Muscle layer of colon (tissue), 2 donors: ENCODE data around the gene ARFIP1.
A peak's percentile ranks its signal among the peaks of the same experiment; 100 is the strongest.

Source experiments
- H3K27ac ChIP-seq: one replicate; pipeline ENCODE4 v1.7.0; 2013; ENCODE audit warnings: low read depth, mild to moderate bottlenecking, low read length, moderate library complexity
- H3K27me3 ChIP-seq, 2 donors: one replicate each; pipeline ENCODE4 v1.7.0; 2013; ENCODE audit warnings: low read length in 2 of 2, mild to moderate bottlenecking in 2 of 2; ENCODE audit not compliant: insufficient read depth in 2 of 2, control insufficient read depth in 1 of 2
- H3K36me3 ChIP-seq: one replicate; pipeline ENCODE4 v1.7.0; 2013; ENCODE audit warnings: mild to moderate bottlenecking, low read length; ENCODE audit not compliant: insufficient read depth
- H3K4me1 ChIP-seq: one replicate; pipeline ENCODE4 v1.7.0; 2013; ENCODE audit warnings: mild to moderate bottlenecking, low read length; ENCODE audit not compliant: insufficient read depth
- H3K4me3 ChIP-seq, 2 donors: one replicate each; pipeline ENCODE4 v1.7.0; 2013; ENCODE audit warnings: low read length in 2 of 2, low read depth in 1 of 2, mild to moderate bottlenecking in 1 of 2, moderate library complexity in 1 of 2
- H3K9ac ChIP-seq: one replicate; pipeline ENCODE4 v1.7.0; 2013; ENCODE audit warnings: low read length
- H3K9me3 ChIP-seq: one replicate; pipeline ENCODE4 v1.7.0; 2013; ENCODE audit warnings: mild to moderate bottlenecking, low read length
- donor health status: abdominal sarcoma.
- donor health status: Adenocarcinoma of cecum.

Gene ARFIP1

GRCh38 chr4:152771741-152772533, 7.8 kb upstream of the ARFIP1 start:
- Histone ChIP-seq H3K36me3 (no peaks in the 10 kb centered on the region), H3K27me3 (no peaks in the 10 kb centered on the region), H3K9me3 (no peaks in the 10 kb centered on the region), H3K4me1 (no peaks in the 10 kb centered on the region), H3K9ac (no peak overlapping the region), H3K27ac (no peak overlapping the region), H3K4me3 (no peak overlapping the region)

GRCh38 chr4:152773339-152773738, 6.4 kb upstream of the ARFIP1 start:
- no peak overlapping the region for H3K9ac ChIP-seq
- no peaks in the 10 kb centered on the region for H3K9me3 ChIP-seq
- H3K4me1 ChIP-seq, result no peaks in the 10 kb centered on the region
- H3K36me3 ChIP-seq, result no peaks in the 10 kb centered on the region
- no peak overlapping the region for H3K4me3 ChIP-seq
- H3K27ac ChIP-seq, result no peak overlapping the region
- no peaks in the 10 kb centered on the region for H3K27me3 ChIP-seq

- H3K4me3 ChIP-seq, result no peak overlapping the region
- no peak overlapping the region for H3K9ac ChIP-seq
- no peak overlapping the region for H3K27ac ChIP-seq
- H3K4me1 ChIP-seq, result no peaks in the 10 kb centered on the region
- no peaks in the 10 kb centered on the region for H3K9me3 ChIP-seq
- H3K27me3 ChIP-seq, result no peaks in the 10 kb centered on the region
- H3K36me3 ChIP-seq, result no peaks in the 10 kb centered on the region
Observed at GRCh38 chr4:152773953-152774352, 5.8 kb upstream of the ARFIP1 start.

GRCh38 chr4:152776352-152776751, 3.4 kb upstream of the ARFIP1 start:
- Histone ChIP-seq H3K36me3 (no peaks in the 10 kb centered on the region), H3K9me3 (no peaks in the 10 kb centered on the region), H3K27me3 (no peaks in the 10 kb centered on the region), H3K9ac (no peak overlapping the region), H3K27ac (no peak overlapping the region), H3K4me3 (no peak overlapping the region), H3K4me1 (peaks cover 8% of the 10 kb centered on the region)

GRCh38 chr4:152777488-152777887, 2.3 kb upstream of the ARFIP1 start:
- Histone ChIP-seq H3K9me3 (no peaks in the 10 kb centered on the region), H3K4me3 (no peak overlapping the region), H3K27ac (no peak overlapping the region), H3K4me1 (peaks cover 18% of the 10 kb centered on the region), H3K36me3 (no peaks in the 10 kb centered on the region), H3K9ac (no peak overlapping the region), H3K27me3 (no peaks in the 10 kb centered on the region)

GRCh38 chr4:152778656-152779512, 870 bp upstream of the ARFIP1 start:
- Histone ChIP-seq H3K27ac (peak overlapping the region; percentile 91), H3K27me3 (no peaks in the 10 kb centered on the region), H3K4me3 (peak overlapping the region; percentile 90 to 97), H3K36me3 (no peaks in the 10 kb centered on the region), H3K9me3 (no peaks in the 10 kb centered on the region), H3K4me1 (peaks cover 18% of the 10 kb centered on the region), H3K9ac (peak overlapping the region; percentile 84)

GRCh38 chr4:152780267-152780778, 569 bp downstream of the ARFIP1 start:
- Histone ChIP-seq H3K27me3 (no peaks in the 10 kb centered on the region), H3K9me3 (no peaks in the 10 kb centered on the region), H3K4me3 (peak overlapping the region; percentile 90 to 97), H3K9ac (peak overlapping the region; percentile 45), H3K36me3 (no peaks in the 10 kb centered on the region), H3K27ac (peak overlapping the region; percentile 91), H3K4me1 (peaks cover 28% of the 10 kb centered on the region)

- Histone ChIP-seq H3K9ac (no peak overlapping the region), H3K27ac (no peak overlapping the region), H3K36me3 (no peaks in the 10 kb centered on the region), H3K4me3 (no peak overlapping the region), H3K4me1 (peaks cover 33% of the 10 kb centered on the region), H3K9me3 (no peaks in the 10 kb centered on the region), H3K27me3 (no peaks in the 10 kb centered on the region)
Observed at GRCh38 chr4:152784490-152785350, 5.0 kb downstream of the ARFIP1 start.

GRCh38 chr4:152785639-152786615, 6.2 kb downstream of the ARFIP1 start:
- no peak overlapping the region for H3K9ac ChIP-seq
- H3K27ac ChIP-seq, result no peak overlapping the region
- peaks cover 27% of the 10 kb centered on the region for H3K4me1 ChIP-seq
- no peaks in the 10 kb centered on the region for H3K27me3 ChIP-seq
- H3K4me3 ChIP-seq, result no peak overlapping the region
- H3K36me3 ChIP-seq, result no peaks in the 10 kb centered on the region
- H3K9me3 ChIP-seq, result no peaks in the 10 kb centered on the region

GRCh38 chr4:152786627-152787026, 6.9 kb downstream of the ARFIP1 start:
- Histone ChIP-seq H3K27me3 (no peaks in the 10 kb centered on the region), H3K9ac (no peak overlapping the region), H3K9me3 (no peaks in the 10 kb centered on the region), H3K4me1 (peaks cover 22% of the 10 kb centered on the region), H3K27ac (no peak overlapping the region), H3K4me3 (no peak overlapping the region), H3K36me3 (no peaks in the 10 kb centered on the region)
